ENCODE measurements around the gene PARP3.
A peak's percentile ranks its signal among the peaks of the same experiment; 100 is the strongest.

PARP3 gene

GRCh38 chr3:51938780-51939425, 3.3 kb upstream of the PARP3 start:
- Histone ChIP-seq H3K27me3 (no peaks in the 10 kb centered on the region), H3K9me3 (replicated peaks in 1 of 11) (no peaks in the 10 kb centered on the region), H3K4me1 (peaks cover 36 to 51% (median 43%) of the 10 kb centered on the region in 10 experiments), H3K36me3 (peaks cover 50 to 67% (median 57%) of the 10 kb centered on the region in 11 experiments), H3K4me2 (peak overlapping the region in 7 of 11 experiments; percentile 16 to 98 (median 84); a peak in 9 of 22 replicates), H4K20me1 (peaks cover 0 to 77% (median 58%) of the 10 kb centered on the region in 11 experiments; a peak in 16 of 22 replicates), H3K9ac (peak overlapping the region in 7 of 11 experiments; percentile 8 to 39 (median 25); a peak in 9 of 22 replicates), H3K4me3 (no peak overlapping the region), H3K27ac (no peak overlapping the region)
- TF ChIP-seq Cebpa-rat (IDR thresholded peaks at IDR 0.05) = no peak

GRCh38 chr3:51940648-51941462, 1.3 kb upstream of the PARP3 start:
- peak overlapping the region; percentile 76 to 94 (median 83) for H3K9ac ChIP-seq
- peak overlapping the region; percentile 8 to 87 (median 74); a peak in 21 of 22 replicates for H3K27ac ChIP-seq
- peak overlapping the region; percentile 84 to 98 (median 94) for H3K4me2 ChIP-seq
- H3K9me3 ChIP-seq (replicated peaks in 1 of 11) = no peaks in the 10 kb centered on the region
- H3K4me3 ChIP-seq = peak overlapping the region; percentile 76 to 97 (median 90)
- peaks cover 36 to 52% (median 46%) of the 10 kb centered on the region in 10 experiments for H3K4me1 ChIP-seq
- peaks cover 31 to 47% (median 38%) of the 10 kb centered on the region in 11 experiments for H3K36me3 ChIP-seq
- no peaks in the 10 kb centered on the region for H3K27me3 ChIP-seq
- H4K20me1 ChIP-seq = peaks cover 0 to 57% (median 42%) of the 10 kb centered on the region in 11 experiments; a peak in 16 of 22 replicates
- TF ChIP-seq Cebpa-rat (IDR thresholded peaks at IDR 0.05) = no peak

GRCh38 chr3:51941463-51941797, 733 bp upstream of the PARP3 start:
- Histone ChIP-seq H4K20me1 (peaks cover 0 to 52% (median 39%) of the 10 kb centered on the region in 11 experiments; a peak in 16 of 22 replicates), H3K9me3 (replicated peaks in 1 of 11) (no peaks in the 10 kb centered on the region), H3K4me2 (peak overlapping the region; percentile 84 to 98 (median 94)), H3K36me3 (peaks cover 25 to 41% (median 32%) of the 10 kb centered on the region in 11 experiments), H3K9ac (peak overlapping the region; percentile 76 to 94 (median 83)), H3K27me3 (no peaks in the 10 kb centered on the region), H3K4me1 (peaks cover 36 to 52% (median 46%) of the 10 kb centered on the region in 10 experiments), H3K27ac (peak overlapping the region; percentile 8 to 87 (median 74); a peak in 21 of 22 replicates), H3K4me3 (peak overlapping the region; percentile 76 to 97 (median 90))
- TF ChIP-seq Cebpa-rat (IDR thresholded peaks at IDR 0.05) = no peak

GRCh38 chr3:51942603-51943450, 664 bp downstream of the PARP3 start:
- no peak for TF ChIP-seq Cebpa-rat (IDR thresholded peaks at IDR 0.05)
- Histone ChIP-seq H3K27me3 (no peaks in the 10 kb centered on the region), H3K4me3 (peak overlapping the region; percentile 44 to 90 (median 58)), H3K36me3 (peaks cover 11 to 27% (median 18%) of the 10 kb centered on the region in 11 experiments), H3K4me1 (peaks cover 36 to 49% (median 45%) of the 10 kb centered on the region in 10 experiments), H3K9me3 (replicated peaks in 1 of 11) (no peaks in the 10 kb centered on the region), H4K20me1 (peaks cover 0 to 38% (median 32%) of the 10 kb centered on the region in 11 experiments; a peak in 16 of 22 replicates), H3K27ac (peak overlapping the region; percentile 81 to 94 (median 89)), H3K4me2 (peak overlapping the region; percentile 84 to 97 (median 92)), H3K9ac (peak overlapping the region; percentile 79 to 90 (median 86))

- H4K20me1 ChIP-seq = peaks cover 0 to 29% (median 23%) of the 10 kb centered on the region in 11 experiments; a peak in 16 of 22 replicates
- no peaks in the 10 kb centered on the region for H3K9me3 ChIP-seq (replicated peaks in 1 of 11)
- no peaks in the 10 kb centered on the region for H3K27me3 ChIP-seq
- peak overlapping the region in 9 of 11 experiments; percentile 28 to 90 (median 85); a peak in 10 of 22 replicates for H3K9ac ChIP-seq
- no peak overlapping the region for H3K4me3 ChIP-seq
- peak overlapping the region in 7 of 11 experiments; percentile 84 to 94 (median 90); a peak in 11 of 22 replicates for H3K27ac ChIP-seq
- peak overlapping the region; percentile 84 to 97 (median 92); a peak in 21 of 22 replicates for H3K4me2 ChIP-seq
- TF ChIP-seq Cebpa-rat (IDR thresholded peaks at IDR 0.05) = no peak
- H3K4me1 ChIP-seq = peaks cover 36 to 45% (median 42%) of the 10 kb centered on the region in 10 experiments
- peaks cover 5 to 18% (median 9%) of the 10 kb centered on the region in 11 experiments for H3K36me3 ChIP-seq
Measured at GRCh38 chr3:51943451-51944391, 1.6 kb downstream of the PARP3 start.

- peaks cover 0 to 21% (median 14%) of the 10 kb centered on the region in 11 experiments; a peak in 15 of 22 replicates for H4K20me1 ChIP-seq
- H3K9me3 ChIP-seq (replicated peaks in 1 of 11) = no peaks in the 10 kb centered on the region
- peaks cover 0 to 10% (median 1%) of the 10 kb centered on the region in 11 experiments; a peak in 6 of 22 replicates for H3K36me3 ChIP-seq
- H3K4me2 ChIP-seq = peak overlapping the region in 1 of 11 experiments; percentile 97; a peak in 1 of 22 replicates
- H3K9ac ChIP-seq = 0 out of 22 replicates have a peak overlapping the region, but pooled peaks of 1 of the 11 experiments have one; percentile 14
- TF ChIP-seq Cebpa-rat (IDR thresholded peaks at IDR 0.05) = no peak
- H3K4me3 ChIP-seq = no peak overlapping the region
- peaks cover 30 to 38% (median 35%) of the 10 kb centered on the region in 10 experiments for H3K4me1 ChIP-seq
- H3K27me3 ChIP-seq = no peaks in the 10 kb centered on the region
- no peak overlapping the region for H3K27ac ChIP-seq
Measured at GRCh38 chr3:51944451-51945021, 2.4 kb downstream of the PARP3 start.
